Measurements from ENCODE around the gene C2.

GRCh38 chr6:31898383-31899011 is 29.0 kb upstream of the C2 start:
- no peak for TF ChIP-seq POLR2A (IDR thresholded peaks at IDR 0.05)
- TF ChIP-seq POLR2AphosphoS5 (IDR thresholded peaks at IDR 0.05), result no peak
- TF ChIP-seq CTCF (IDR thresholded peaks at IDR 0.05), result peak in 1 of 4 experiments; percentile 12
- no peak for TF ChIP-seq EP300 (IDR thresholded peaks at IDR 0.05)
